ENCODE data around the gene GPR21.

DNA sequence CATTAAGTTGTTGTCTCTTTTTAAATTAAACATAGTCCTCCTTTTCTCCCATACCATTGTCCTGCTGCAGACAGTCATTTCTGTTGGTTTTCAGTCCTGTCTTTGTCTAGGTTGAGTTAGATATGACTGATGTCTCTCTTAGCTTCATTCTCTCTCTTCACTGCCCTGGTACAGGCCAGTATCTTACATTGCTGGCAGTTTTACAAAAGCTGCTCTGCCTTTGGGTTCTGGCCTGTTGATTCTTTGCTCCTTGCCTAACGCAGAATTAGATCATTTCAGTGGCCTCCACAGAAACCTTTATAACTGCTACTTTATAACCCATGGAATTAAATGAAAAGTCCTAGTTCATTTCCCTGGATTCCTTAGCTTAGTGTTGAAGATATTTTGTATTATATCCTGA, 33.7 kb downstream of the GPR21 start:
- TF ChIP-seq SUZ12 (IDR thresholded peaks at IDR 0.05) (no peak), SP1 (IDR thresholded peaks at IDR 0.05) (no peak), FOXM1 (IDR thresholded peaks at IDR 0.05; ENCODE audit: borderline replicate concordance) (no peak), FOXK2 (IDR thresholded peaks at IDR 0.05) (no peak)

All from HEK293T (cell line).